Aorta (tissue), 5 donors: Measurements from ENCODE around the gene TMEM14C. TPM values are rescaled to one million over a fixed set of nuclear protein-coding genes. Genes with fewer than 3 reads are reported as not detected.
"Not testable (repeated sequence)": the region's sequence is repeated elsewhere in the genome, so short reads cannot be mapped to it uniquely, and the experiment has no call there.

Source experiments
- ATAC-seq: fragments of 200-7000 bp; cut with Tn5 transposase; one replicate; pipeline ENCODE4 v1.9.1; 2022; ENCODE audit warnings: moderate library complexity; ENCODE audit not compliant: low FRiP score
- DNase-seq, 2 donors: peaks; one replicate each; pipeline ENCODE4 v3.0.0-alpha.2; 2020
- H3K27ac ChIP-seq, 2 donors: one replicate each; pipeline ENCODE4 v1.5.1; 2013; ENCODE audit warnings: low read length in 2 of 2, mild to moderate bottlenecking in 2 of 2, moderate library complexity in 2 of 2, control low read depth in 1 of 2, inconsistent platforms in 1 of 2, low read depth in 1 of 2
- H3K27me3 ChIP-seq, 2 donors: one replicate each; pipeline ENCODE4 v1.6.1; 2013; ENCODE audit warnings: control low read depth in 1 of 2, low read length in 1 of 2, mild to moderate bottlenecking in 1 of 2, moderate library complexity in 1 of 2; ENCODE audit not compliant: insufficient read depth in 2 of 2, control insufficient read depth in 1 of 2
- H3K36me3 ChIP-seq, 2 donors: one replicate each; pipeline ENCODE4 v1.6.1; 2013; ENCODE audit warnings: control low read depth in 1 of 2, low read length in 1 of 2, mild to moderate bottlenecking in 1 of 2; ENCODE audit not compliant: insufficient read depth in 2 of 2, control insufficient read depth in 1 of 2
- H3K4me1 ChIP-seq, 2 donors: one replicate each; pipeline ENCODE4 v1.6.1; 2013; ENCODE audit warnings: low read length in 2 of 2, control low read depth in 1 of 2, mild to moderate bottlenecking in 1 of 2, moderate library complexity in 1 of 2; ENCODE audit not compliant: insufficient read depth in 2 of 2, control insufficient read depth in 1 of 2
- H3K4me3 ChIP-seq, 2 donors: one replicate each; pipeline ENCODE4 v1.5.1; 2013; ENCODE audit warnings: low read length in 2 of 2, control low read depth in 1 of 2, mild to moderate bottlenecking in 1 of 2
- H3K9me3 ChIP-seq: one replicate; pipeline ENCODE4 v1.6.1; 2013; ENCODE audit warnings: mild to moderate bottlenecking, low read length; ENCODE audit not compliant: control insufficient read depth
- WGBS, 2 donors: extraction: QIAGEN DNeasy Blood & Tissue Kit; methylation state at CpG; one replicate each; pipeline ENCODE4 v1.1.7; 2013; 5-methylcytosine and 5-hydroxymethylcytosine counted together
- intact Hi-C, 2 donors: fragments of 100-400 bp; cut with DNase I; formaldehyde crosslinking; loops; one replicate each; pipeline versions ENCODE4 v1.14.2 to v1.15.0; 2022
- polyA plus RNA-seq, 2 donors: library from polyadenylated mRNA; stranded (reverse); fragments of 200-250 nt; gene quantifications; one replicate each; pipeline ENCODE4 v1.2.3, GENCODE V29; 2013
- total RNA-seq, 2 donors: library from RNA; stranded (reverse); fragmentation: NEBNext Ultra II Directional; extraction: Animal tissue kit (Norgen Biotek cat#: 25700); gene quantifications; one replicate each; pipeline ENCODE4 v1.2.1, GENCODE V29; 2021
- donor health status: healthy with polysubstance abuse.
- donor health status: Bipolar disorder and iron deficiency.
- donor health status: DM: no; HTN: no; CAD: no.
- donor health status: DM: no; HTN: no; CAD: no.
- donor health status: DM: yes; HTN: yes; CAD: no.

TMEM14C gene
- total and polyA plus RNA-seq, 4 donors = 72.8 to 192 (median 122) TPM

- no peaks in the 10 kb centered on the region for H3K27me3 ChIP-seq
- H3K9me3 ChIP-seq = no peaks in the 10 kb centered on the region
- 71 to 74% methylated on average over 9 of the region's 9 CpGs for WGBS, 2 donors
- ATAC-seq (no peak), DNase-seq (no peak)
- H3K27ac ChIP-seq = no peak overlapping the region
- H3K4me3 ChIP-seq = no peak overlapping the region
- H3K4me1 ChIP-seq = peaks cover 3 to 8% of the 10 kb centered on the region in 2 donors
- intact Hi-C loops = no loop called here
- no peaks in the 10 kb centered on the region for H3K36me3 ChIP-seq
Measured at GRCh38 chr6:10725716-10726115, 2.8 kb downstream of the TMEM14C start.

GRCh38 chr6:10730254-10730653 is 7.4 kb downstream of the TMEM14C start:
- H3K4me1 ChIP-seq = peaks cover 0 to 3% of the 10 kb centered on the region in 2 donors
- no peaks in the 10 kb centered on the region for H3K27me3 ChIP-seq
- DNase-seq = no peak
- intact Hi-C loops = no loop called here
- ATAC-seq = no peak
- no peaks in the 10 kb centered on the region for H3K36me3 ChIP-seq
- H3K9me3 ChIP-seq = no peaks in the 10 kb centered on the region
- WGBS, 2 donors = 46 to 52% methylated on average over 3 of the region's 3 CpGs
- H3K4me3 ChIP-seq = no peak overlapping the region
- no peak overlapping the region for H3K27ac ChIP-seq

GRCh38 chr6:10733151-10733715 is 10.4 kb downstream of the TMEM14C start:
- H3K4me3 ChIP-seq = no peak overlapping the region
- ATAC-seq (no peak), DNase-seq (no peak)
- H3K27me3 ChIP-seq = no peaks in the 10 kb centered on the region
- intact Hi-C loops = no loop called here
- H3K4me1 ChIP-seq = peaks cover 0 to 3% of the 10 kb centered on the region in 2 donors
- H3K9me3 ChIP-seq = no peaks in the 10 kb centered on the region
- WGBS, 2 donors = 83 to 84% methylated on average over 17 of the region's 17 CpGs
- H3K36me3 ChIP-seq = no peaks in the 10 kb centered on the region
- no peak overlapping the region for H3K27ac ChIP-seq

DNA sequence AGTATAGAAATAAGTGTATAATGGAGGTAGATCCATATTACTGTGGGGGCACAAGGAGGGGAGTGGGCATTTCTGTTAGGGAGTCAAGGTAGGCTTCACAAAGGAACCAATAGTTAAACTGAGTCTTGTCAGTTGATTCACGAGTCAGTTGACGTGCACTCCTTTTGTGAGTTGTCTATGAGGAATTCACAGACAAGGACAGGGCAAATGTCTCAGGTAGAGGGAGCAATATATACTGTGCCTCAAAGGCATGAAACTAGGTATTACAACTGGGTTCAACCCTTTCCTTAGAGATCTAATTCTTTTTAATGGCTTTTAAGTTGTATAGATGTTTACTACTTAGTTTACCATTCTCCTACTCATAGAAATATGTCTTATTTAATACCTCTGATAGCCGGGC is 11.0 kb downstream of the TMEM14C start:
- H3K9me3 ChIP-seq = no peaks in the 10 kb centered on the region
- no peak overlapping the region for H3K4me3 ChIP-seq
- intact Hi-C loops = no loop called here
- H3K27me3 ChIP-seq = no peaks in the 10 kb centered on the region
- no peak overlapping the region for H3K27ac ChIP-seq
- DNase-seq (no peak), ATAC-seq (no peak)
- peaks cover 0 to 3% of the 10 kb centered on the region in 2 donors for H3K4me1 ChIP-seq
- 91 to 96% methylated on average over 3 of the region's 3 CpGs for whole genome bisulfite sequencing, 2 donors
- H3K36me3 ChIP-seq = no peaks in the 10 kb centered on the region

DNA sequence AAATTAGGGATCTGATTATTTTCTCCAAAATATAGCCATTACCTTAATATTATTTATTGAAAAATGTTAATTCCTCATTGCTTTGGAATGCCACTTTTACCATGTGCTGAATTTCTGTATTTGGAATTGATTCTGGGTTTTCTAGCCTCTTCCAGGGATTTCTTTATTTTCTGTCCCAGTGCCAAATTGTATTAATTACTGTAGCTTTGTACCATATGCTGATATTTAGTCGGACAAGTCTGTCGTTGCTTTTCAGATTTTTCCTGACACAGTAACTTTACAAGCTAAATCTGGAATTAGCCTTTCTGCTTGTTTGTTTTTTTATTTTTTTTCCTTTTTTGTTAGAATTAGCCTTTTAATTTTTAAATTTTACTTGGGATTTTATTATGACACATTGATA is 13.9 kb downstream of the TMEM14C start:
- WGBS, 2 donors = 82 to 86% methylated on average over 2 of the region's 2 CpGs
- no peak for ATAC-seq
- intact Hi-C loops = no loop called here

GRCh38 chr6:10740061-10740460 is 17.2 kb downstream of the TMEM14C start:
- no peak overlapping the region for H3K27ac ChIP-seq
- H3K9me3 ChIP-seq = no peaks in the 10 kb centered on the region
- DNase-seq (no peak), ATAC-seq (no peak)
- no peaks in the 10 kb centered on the region for H3K36me3 ChIP-seq
- intact Hi-C loops = no loop called here
- H3K4me1 ChIP-seq = no peaks in the 10 kb centered on the region
- no peak overlapping the region for H3K4me3 ChIP-seq
- H3K27me3 ChIP-seq = no peaks in the 10 kb centered on the region

More for the DNA sequence above, 13.9 kb downstream of the TMEM14C start:
- DNase-seq = no peak
- no peaks in the 10 kb centered on the region for H3K36me3 ChIP-seq
- no peaks in the 10 kb centered on the region for H3K27me3 ChIP-seq
- no peaks in the 10 kb centered on the region for H3K4me1 ChIP-seq
- no peak overlapping the region for H3K4me3 ChIP-seq
- H3K9me3 ChIP-seq = no peaks in the 10 kb centered on the region
- no peak overlapping the region for H3K27ac ChIP-seq

DNA sequence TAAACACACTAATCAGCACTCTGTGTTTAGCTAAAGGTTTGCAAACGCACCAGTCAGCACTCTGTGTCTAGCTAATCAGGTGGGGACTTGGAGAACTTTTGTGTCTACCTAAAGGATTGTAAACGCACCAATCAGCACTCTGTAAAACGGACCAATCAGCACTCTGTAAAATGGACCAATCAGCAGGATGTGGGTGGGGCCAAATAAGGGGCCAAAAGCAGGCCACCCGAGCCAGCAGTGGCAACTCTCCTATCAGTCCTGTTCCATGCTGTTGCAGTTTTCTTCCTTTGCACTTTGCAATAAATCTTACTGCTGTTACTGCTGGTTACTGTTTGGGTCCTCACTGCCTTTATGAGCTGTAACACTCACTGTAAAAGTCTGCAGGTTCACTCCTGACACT is 18.8 kb downstream of the TMEM14C start:
- H3K4me1 ChIP-seq, ATAC-seq, H3K27ac ChIP-seq, intact Hi-C loops, DNase-seq, H3K4me3 ChIP-seq, H3K36me3 ChIP-seq, H3K27me3 ChIP-seq, H3K9me3 ChIP-seq: not testable (repeated sequence)
- WGBS, 2 donors = 77 to 91% methylated on average over 4 of the region's 4 CpGs

GRCh38 chr6:10742251-10742650 is 19.4 kb downstream of the TMEM14C start:
- Histone ChIP-seq H3K36me3 (no peaks in the 10 kb centered on the region), H3K4me3 (no peak overlapping the region), H3K9me3 (no peaks in the 10 kb centered on the region), H3K4me1 (no peaks in the 10 kb centered on the region), H3K27me3 (no peaks in the 10 kb centered on the region), H3K27ac (no peak overlapping the region)
- DNase-seq (no peak), ATAC-seq (no peak)
- intact Hi-C loops = no loop called here
- 93 to 94% methylated on average over 12 of the region's 12 CpGs for WGBS, 2 donors

- intact Hi-C loops = no loop called here
- no peak overlapping the region for H3K4me3 ChIP-seq
- DNase-seq = no peak
- no peaks in the 10 kb centered on the region for H3K27me3 ChIP-seq
- 82 to 85% methylated on average over 6 of the region's 6 CpGs for WGBS, 2 donors
- no peak overlapping the region for H3K27ac ChIP-seq
- no peaks in the 10 kb centered on the region for H3K9me3 ChIP-seq
- no peaks in the 10 kb centered on the region for H3K36me3 ChIP-seq
- no peak for ATAC-seq
- H3K4me1 ChIP-seq = no peaks in the 10 kb centered on the region
Measured at GRCh38 chr6:10743515-10743914, 20.6 kb downstream of the TMEM14C start.
